Ovary (tissue), 9 donors: ENCODE measurements around the gene RASSF8. TPM values are rescaled to one million over a fixed set of nuclear protein-coding genes. Genes with fewer than 3 reads are reported as not detected.

ENCODE experiments used
- DNase-seq, 5 donors: peaks; one replicate each; pipeline ENCODE4 v3.0.0-alpha.2; 2019 to 2020
- H3K27ac ChIP-seq, 2 donors: fragments of 200-600 bp; one replicate each; pipeline versions ENCODE4 v1.5.1 to v1.8.0; 2019 to 2022
- H3K27me3 ChIP-seq: fragments of 200-600 bp; one replicate; pipeline ENCODE4 v1.8.0; 2022
- H3K36me3 ChIP-seq: fragments of 200-600 bp; sonication (generic); one replicate; pipeline ENCODE4 v1.5.1; 2019
- H3K4me1 ChIP-seq: one replicate; pipeline ENCODE4 v1.8.1; 2013; ENCODE audit warnings: mild to moderate bottlenecking, moderate library complexity; ENCODE audit not compliant: insufficient read depth
- H3K4me3 ChIP-seq: fragments of 200-600 bp; sonication (generic); one replicate; pipeline ENCODE4 v1.5.1; 2017
- H3K9me3 ChIP-seq, 2 donors: fragments of 200-600 bp in 1 of 2; sonication (generic) in 1 of 2; one replicate each; pipeline versions ENCODE4 v1.5.1 to v1.8.1; 2013 to 2019; ENCODE audit warnings: mild to moderate bottlenecking in 1 of 2, moderate library complexity in 1 of 2
- EP300 ChIP-seq: sonication (generic); formaldehyde crosslinking; IDR thresholded peaks from one replicate; pipeline ENCODE4 v1.6.1; 2017; ENCODE audit warnings: antibody characterized with exemption
- POLR2A ChIP-seq: fragments of 450-650 bp; IDR thresholded peaks from one replicate; pipeline ENCODE4 v1.6.1; 2017; ENCODE audit warnings: antibody characterized with exemption, mild to moderate bottlenecking, moderate library complexity
- WGBS, 3 donors: extraction: QIAGEN DNeasy Blood & Tissue Kit in 1 of 3; methylation state at CpG; one replicate each; pipeline versions ENCODE4 v1.1.5 to v1.1.7; 2013 to 2017; 5-methylcytosine and 5-hydroxymethylcytosine counted together
- intact Hi-C, 4 donors: fragments of 100-400 bp; cut with DNase I; formaldehyde crosslinking; loops; one replicate each; pipeline versions ENCODE4 v1.11.0 to v1.15.1; 2022 to 2023
- polyA plus RNA-seq, 2 donors: library from polyadenylated mRNA; stranded (reverse); fragments of 200-250 nt in 1 of 2; fragments of 350-450 nt in 1 of 2; fragmentation: Illumina TruSeq in 1 of 2; extraction: RNeasy Lipid Tissue Mini Kit (QIAGEN cat#74804) in 1 of 2; gene quantifications; one replicate each; pipeline ENCODE4 v1.2.3, GENCODE V29; 2013 to 2014
- total RNA-seq, 7 donors: library from RNA; depleted of rRNA in 2 of 7; stranded (reverse); fragments of >200 nt in 2 of 7; fragmentation: NEBNext Ultra II Directional in 3 of 7; extraction: Animal tissue kit (Norgen Biotek cat#: 25700) in 3 of 7; gene quantifications; one replicate each; pipeline versions ENCODE4 v1.1.0 to v1.2.4, GENCODE V29; 2016 to 2023
- TF ChIP-seq, protein P1 (sequence below), 3 donors: fragments of 450-650 bp in 2 of 3; fragments of 200-600 bp in 1 of 3; IDR thresholded peaks; one replicate each; pipeline versions ENCODE4 v1.5.1 to v1.8.0; 2016 to 2022; ENCODE audit warnings: antibody characterized with exemption in 3 of 3, mild to moderate bottlenecking in 1 of 3
- donor health status: DM: no; HTN: no; CAD: no; lungs with moderate emphysema.
- donor health status: DM: no; HTN: no; CAD: no.
- donor health status: Bipolar disorder and iron deficiency.
- donor health status: DM: yes; HTN: yes; CAD: no.
- donor health status: DM: no; HTN: no; CAD: no.
- donor health status: DM: yes; HTN: yes; CAD: no.

The RASSF8 gene
- total and polyA plus RNA-seq, 9 donors, result 16.5 to 134 (median 82.5) TPM

DNA sequence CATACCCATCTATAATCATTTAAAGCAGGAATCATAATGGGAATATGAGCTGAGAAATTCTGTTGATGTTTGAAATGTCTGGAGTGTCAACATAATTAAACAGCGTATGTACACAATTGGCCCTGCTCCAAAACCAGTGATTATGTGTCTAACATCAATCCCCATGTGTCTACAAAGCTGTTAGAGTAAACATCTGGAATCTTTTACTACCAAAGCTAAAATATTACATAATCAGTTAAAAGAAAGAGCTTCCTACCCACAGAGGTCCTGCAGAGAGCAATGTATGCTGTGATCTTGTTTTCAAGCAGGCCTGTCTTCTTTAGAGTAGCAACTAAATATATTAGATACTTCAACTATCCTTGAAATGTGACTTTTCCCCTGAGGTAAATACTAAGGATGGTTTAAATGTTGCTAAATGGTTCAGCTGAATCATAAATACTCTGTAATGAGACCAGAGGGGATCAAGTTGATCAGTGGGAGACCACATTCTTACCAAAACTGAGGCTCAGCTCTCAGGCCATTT, 74.3 kb downstream of the RASSF8 start:
- H3K27ac ChIP-seq, result no peak overlapping the region
- H3K36me3 ChIP-seq, result no peaks in the 10 kb centered on the region
- intact Hi-C loops, result no loop called here
- H3K9me3 ChIP-seq, result no peaks in the 10 kb centered on the region
- H3K4me1 ChIP-seq, result peaks cover 6% of the 10 kb centered on the region
- H3K27me3 ChIP-seq, result no peaks in the 10 kb centered on the region
- WGBS, 3 donors, result 47 to 72% (median 64%) methylated on average over 1 of the region's 1 CpG
- no peak for DNase-seq
- TF ChIP-seq, protein P1, sequence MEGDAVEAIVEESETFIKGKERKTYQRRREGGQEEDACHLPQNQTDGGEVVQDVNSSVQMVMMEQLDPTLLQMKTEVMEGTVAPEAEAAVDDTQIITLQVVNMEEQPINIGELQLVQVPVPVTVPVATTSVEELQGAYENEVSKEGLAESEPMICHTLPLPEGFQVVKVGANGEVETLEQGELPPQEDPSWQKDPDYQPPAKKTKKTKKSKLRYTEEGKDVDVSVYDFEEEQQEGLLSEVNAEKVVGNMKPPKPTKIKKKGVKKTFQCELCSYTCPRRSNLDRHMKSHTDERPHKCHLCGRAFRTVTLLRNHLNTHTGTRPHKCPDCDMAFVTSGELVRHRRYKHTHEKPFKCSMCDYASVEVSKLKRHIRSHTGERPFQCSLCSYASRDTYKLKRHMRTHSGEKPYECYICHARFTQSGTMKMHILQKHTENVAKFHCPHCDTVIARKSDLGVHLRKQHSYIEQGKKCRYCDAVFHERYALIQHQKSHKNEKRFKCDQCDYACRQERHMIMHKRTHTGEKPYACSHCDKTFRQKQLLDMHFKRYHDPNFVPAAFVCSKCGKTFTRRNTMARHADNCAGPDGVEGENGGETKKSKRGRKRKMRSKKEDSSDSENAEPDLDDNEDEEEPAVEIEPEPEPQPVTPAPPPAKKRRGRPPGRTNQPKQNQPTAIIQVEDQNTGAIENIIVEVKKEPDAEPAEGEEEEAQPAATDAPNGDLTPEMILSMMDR (IDR thresholded peaks at IDR 0.05), result no peak
- TF ChIP-seq EP300, result no peak
- TF ChIP-seq POLR2A, result no peak
- no peak overlapping the region for H3K4me3 ChIP-seq

GRCh38 chr12:26034371-26035142, 76.1 kb downstream of the RASSF8 start:
- Histone ChIP-seq H3K4me3 (no peak overlapping the region), H3K4me1 (peaks cover 5% of the 10 kb centered on the region), H3K9me3 (no peaks in the 10 kb centered on the region), H3K36me3 (no peaks in the 10 kb centered on the region), H3K27ac (no peak overlapping the region), H3K27me3 (no peaks in the 10 kb centered on the region)
- no peak for DNase-seq
- no peak for TF ChIP-seq POLR2A
- TF ChIP-seq, protein P1 (IDR thresholded peaks at IDR 0.05), result no peak
- no peak for TF ChIP-seq EP300
- 75 to 94% (median 85%) methylated on average over 5 of the region's 5 CpGs for WGBS, 3 donors
- intact Hi-C loops, result no loop called here

DNA sequence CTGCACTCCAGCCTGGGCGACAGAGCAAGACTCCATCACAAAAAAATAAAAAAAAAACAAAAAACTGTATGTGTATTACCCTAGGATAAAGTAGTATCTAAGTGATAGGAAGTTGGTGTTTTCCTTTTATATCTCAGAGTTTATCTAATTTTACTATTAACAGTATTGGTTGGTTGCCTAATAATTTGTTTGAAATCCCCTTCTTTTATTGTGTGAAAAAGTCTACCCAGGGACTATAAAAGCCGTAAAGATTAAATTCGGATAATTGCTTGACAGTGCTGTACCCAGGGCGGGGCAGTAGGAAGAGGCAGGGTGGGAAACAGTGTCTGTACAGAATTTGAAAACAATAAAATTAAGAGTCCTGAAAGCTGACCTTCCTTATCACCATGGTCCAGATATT, 78.4 kb downstream of the RASSF8 start:
- no peak overlapping the region for H3K4me3 ChIP-seq
- no peaks in the 10 kb centered on the region for H3K36me3 ChIP-seq
- H3K4me1 ChIP-seq, result peaks cover 5% of the 10 kb centered on the region
- no peaks in the 10 kb centered on the region for H3K27me3 ChIP-seq
- intact Hi-C loops, result no loop called here
- TF ChIP-seq POLR2A (no peak), EP300 (no peak)
- TF ChIP-seq, protein P1 (IDR thresholded peaks at IDR 0.05), result no peak
- no peak for DNase-seq
- 93 to 95% (median 93%) methylated on average over 4 of the region's 4 CpGs for WGBS, 3 donors
- no peaks in the 10 kb centered on the region for H3K9me3 ChIP-seq
- no peak overlapping the region for H3K27ac ChIP-seq

DNA sequence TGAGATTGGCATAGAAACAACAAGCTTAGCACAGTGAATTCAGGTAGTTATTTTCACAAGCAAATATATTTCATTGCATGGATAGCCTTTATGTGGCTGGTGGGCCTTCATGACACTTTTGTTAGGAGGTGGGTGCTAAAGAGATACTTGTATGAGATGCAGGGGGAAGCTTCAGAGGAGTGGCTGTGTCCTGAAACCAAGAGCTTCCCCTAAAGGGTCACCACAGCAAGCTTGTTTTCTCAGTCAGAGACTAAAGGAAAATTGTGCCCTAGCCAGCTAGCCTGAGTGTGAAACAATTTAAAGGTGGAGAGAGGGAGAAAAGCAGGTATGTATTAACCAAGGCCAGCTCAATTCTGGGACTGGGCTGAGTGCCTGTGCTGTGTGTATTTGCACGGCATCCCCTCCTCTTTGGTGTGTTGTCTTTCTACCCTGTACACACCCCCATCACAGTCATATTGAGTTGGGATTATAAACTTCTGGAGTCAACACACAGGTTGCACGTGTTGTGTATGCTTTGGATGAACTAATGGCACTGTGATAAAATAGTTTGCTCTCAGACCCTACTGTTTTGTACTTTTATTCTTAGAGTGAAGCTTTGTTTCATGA, 79.2 kb downstream of the RASSF8 start:
- WGBS, 3 donors, result 63 to 68% (median 68%) methylated on average over 2 of the region's 2 CpGs
- no peak for DNase-seq
- H3K4me1 ChIP-seq, result peaks cover 4% of the 10 kb centered on the region
- no peak overlapping the region for H3K4me3 ChIP-seq
- no peaks in the 10 kb centered on the region for H3K27me3 ChIP-seq
- H3K27ac ChIP-seq, result no peak overlapping the region
- TF ChIP-seq POLR2A, result no peak
- TF ChIP-seq EP300, result no peak
- TF ChIP-seq, protein P1 (IDR thresholded peaks at IDR 0.05), result no peak
- intact Hi-C loops, result no loop called here
- H3K9me3 ChIP-seq, result no peaks in the 10 kb centered on the region
- no peaks in the 10 kb centered on the region for H3K36me3 ChIP-seq
